AG08395 (cell line): ENCODE data around the gene ZNF333.
"Not testable (repeated sequence)": the region's sequence is repeated elsewhere in the genome, so short reads cannot be mapped to it uniquely, and the experiment has no call there.

Experiments
- DNase-seq: peaks from one replicate; pipeline ENCODE4 v3.0.0; 2012; ENCODE audit warnings: mixed read lengths, low spot score

The ZNF333 gene

DNA sequence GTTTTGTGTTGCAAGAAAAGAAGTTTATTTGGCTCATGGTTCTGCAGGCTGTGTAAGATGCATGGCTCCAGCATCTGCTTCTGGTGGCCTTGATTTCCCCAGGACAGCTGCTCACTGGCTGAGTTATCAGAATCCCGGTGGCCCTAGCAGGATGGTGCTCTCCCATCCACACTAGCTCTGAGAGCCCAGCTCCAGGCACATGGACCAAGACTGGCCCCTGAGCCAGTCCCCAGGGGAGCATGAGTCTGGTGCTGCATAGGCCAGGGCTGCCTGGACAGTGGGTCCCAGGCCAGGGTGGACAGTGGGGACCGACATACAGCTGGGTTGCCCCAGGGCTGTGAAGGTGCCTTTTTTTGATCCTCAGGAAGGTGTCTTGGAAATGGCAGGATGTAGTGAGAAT lies 78.2 kb downstream of the ZNF333 start:
- DNase-seq: no peak

DNA sequence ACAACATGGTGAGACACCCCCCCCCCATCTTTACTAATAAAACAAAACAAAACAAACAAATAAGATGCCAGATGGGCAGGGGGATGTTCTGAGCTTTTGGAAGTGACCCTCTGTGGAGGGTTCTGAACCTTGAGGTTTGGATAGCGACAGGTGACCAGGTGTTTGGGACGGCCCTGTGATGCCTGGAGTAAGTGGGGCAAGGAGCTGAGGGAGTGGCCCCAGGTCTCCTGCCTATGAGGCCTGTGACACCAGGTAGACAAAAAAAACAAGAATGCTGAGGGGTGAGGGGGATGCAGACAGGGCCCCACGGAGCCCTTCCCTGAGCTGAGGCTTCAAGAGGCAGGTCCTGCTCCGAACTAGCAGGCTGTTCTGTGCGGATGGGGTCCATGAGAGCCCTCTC lies 79.4 kb downstream of the ZNF333 start:
- no peak for DNase-seq

DNA sequence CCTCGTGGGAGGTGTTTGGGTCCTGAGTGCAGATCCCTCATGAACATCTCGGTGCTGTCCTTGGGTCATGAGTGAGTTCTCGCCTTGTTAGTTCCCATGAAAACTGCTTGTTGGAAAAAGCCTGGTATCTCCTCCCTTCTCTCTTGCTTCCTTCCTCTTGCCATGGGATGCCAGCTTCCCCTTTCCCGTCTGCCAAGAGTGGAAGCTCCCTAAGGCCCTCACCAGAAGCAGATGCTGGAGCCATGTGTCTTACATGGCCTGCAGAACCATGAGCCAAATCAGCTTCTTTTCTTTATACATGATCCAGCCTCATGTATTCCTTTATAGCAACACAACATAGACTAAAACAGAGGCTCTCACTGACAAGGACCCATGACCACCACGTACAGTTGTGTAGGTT lies 80.3 kb downstream of the ZNF333 start:
- DNase-seq: no peak

DNA sequence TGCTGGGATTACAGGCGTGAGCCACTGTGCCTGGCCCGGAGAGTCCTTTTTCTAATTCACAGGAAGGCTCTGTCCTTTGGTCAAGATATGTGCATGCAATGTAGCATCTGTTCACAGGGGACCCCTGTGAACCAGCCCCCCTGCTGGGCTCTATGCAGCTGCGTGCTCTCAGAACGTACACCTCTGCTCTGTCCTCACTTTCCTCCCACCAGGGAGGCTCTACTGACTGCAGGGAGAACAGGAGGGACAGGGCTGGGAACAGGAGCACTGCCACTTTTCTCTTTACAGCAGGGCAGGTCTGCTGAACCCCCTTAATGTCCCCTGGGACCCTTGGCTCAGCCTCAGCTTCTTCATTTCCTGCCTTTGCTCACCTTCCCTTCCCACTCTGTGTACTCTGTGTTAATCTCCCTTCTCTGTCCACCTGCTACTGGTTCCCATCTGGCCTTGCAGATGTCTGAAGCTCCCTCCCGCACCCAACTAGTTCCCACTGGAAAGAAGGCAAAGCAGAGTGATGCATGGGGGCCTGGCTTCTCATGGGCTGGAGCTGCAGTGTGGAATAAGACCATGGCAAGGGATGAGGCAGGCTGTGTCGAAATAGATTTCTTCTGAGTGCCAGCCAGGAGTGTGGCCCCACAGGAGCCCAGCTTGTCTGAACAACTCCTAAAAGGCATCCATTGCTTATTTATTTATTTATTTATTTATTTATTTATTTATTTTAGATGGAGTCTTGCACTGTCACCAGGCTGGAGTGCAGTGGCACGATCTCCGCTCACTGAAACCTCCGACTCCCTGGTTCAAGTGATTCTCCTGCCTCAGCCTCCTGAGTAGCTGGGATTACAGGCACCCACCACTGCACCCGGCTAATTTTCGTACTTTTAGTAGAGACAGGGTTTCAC lies 81.3 kb downstream of the ZNF333 start:
- no peak for DNase-seq

DNA sequence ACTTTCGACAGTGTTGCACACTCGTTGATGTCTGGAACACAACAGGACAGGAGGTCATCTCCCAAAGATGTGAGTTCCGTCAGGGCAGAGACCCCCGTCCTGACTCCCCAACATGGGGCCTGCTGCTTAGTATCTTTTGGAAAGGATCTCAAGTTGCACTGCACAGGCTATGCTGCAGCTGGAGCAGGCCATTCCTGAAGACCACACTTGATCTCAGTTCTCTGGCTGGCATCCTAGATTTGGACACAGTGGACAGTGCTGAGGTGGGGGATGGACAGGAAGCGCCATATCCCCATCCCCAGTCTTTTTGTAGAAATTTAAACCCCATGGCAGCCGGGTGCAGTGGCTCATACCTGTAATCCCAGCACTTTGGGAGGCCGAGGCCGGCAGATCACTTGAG lies 82.6 kb downstream of the ZNF333 start:
- no peak for DNase-seq

DNA sequence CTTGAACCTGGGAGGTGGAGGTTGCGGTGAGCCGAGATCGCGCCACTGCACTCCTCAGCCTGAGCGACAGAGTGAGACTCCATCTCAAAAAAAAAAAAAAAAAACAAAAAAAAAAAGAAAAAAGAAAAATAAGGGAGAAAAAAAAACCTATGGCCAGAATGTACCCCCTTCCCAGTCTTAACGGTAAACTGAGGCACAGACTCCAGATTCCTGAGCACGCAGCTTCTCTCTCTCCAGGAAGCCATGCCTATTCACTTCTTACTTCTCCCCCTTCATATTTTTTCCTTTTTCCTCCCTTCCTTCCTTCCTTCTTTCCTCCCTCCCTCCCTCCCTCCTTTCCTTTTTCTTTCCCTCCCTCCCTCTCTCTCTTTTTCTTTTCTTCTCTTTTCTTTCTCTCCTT lies 83.1 kb downstream of the ZNF333 start:
- no peak for DNase-seq

DNA sequence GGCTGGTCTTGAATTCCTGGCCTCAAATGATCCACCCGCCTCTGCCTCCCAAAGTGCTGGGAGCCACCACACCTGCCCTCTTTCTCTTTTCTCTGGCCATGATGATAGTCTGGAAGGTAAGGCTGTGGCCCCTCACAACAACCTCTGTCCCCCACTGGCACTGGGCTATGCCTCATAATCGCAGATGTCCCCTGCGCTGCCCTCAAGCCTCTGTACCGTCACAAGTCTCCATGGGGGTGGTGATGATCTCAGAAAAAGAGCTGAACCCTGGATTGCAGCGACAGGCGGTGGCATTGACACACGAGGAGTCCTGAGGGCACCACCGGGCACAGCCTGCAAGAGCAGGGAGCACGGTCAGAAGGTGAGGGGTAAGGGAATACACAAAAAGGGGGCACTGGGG lies 83.9 kb downstream of the ZNF333 start:
- not testable (repeated sequence) for DNase-seq

DNA sequence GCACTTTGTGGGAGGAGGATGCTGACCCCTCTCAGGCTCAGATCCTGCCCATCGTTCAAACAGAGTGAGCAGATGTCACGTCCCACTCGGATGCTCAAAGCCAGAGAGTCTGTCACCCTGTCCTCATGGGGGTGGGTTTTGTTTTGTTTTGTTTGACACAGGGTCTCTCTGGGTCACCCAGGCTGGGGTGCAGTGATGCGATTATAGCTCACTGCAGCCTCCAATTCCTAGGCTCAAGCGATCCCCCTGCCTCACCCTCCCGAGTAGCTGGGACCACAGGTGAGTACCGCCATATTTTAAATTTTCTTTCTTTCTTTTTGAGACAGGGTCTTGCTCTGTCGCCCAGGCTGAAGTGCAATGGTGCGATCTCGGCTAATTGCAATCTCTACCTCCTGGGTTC lies 84.5 kb downstream of the ZNF333 start:
- no peak for DNase-seq

DNA sequence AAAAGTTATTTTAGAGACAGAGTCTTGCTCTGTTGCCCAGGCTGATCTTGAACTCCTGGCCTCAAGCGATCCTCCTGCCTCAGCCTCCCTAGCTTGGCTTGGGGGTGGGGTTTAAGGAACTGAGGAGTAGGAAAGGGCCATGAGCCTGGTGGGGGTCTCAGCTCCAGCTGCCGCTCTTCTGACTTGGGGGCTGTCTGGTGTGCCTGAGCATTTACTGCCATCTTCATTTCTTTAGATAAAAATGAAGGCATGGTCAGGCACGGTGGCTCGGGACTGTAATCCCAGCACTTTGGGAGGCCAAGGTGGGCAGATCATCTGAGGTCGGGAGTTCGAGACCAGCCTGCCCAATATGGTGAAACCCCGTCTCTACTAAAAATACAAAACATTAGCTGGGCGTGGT lies 85.5 kb downstream of the ZNF333 start:
- not testable (repeated sequence) for DNase-seq

DNA sequence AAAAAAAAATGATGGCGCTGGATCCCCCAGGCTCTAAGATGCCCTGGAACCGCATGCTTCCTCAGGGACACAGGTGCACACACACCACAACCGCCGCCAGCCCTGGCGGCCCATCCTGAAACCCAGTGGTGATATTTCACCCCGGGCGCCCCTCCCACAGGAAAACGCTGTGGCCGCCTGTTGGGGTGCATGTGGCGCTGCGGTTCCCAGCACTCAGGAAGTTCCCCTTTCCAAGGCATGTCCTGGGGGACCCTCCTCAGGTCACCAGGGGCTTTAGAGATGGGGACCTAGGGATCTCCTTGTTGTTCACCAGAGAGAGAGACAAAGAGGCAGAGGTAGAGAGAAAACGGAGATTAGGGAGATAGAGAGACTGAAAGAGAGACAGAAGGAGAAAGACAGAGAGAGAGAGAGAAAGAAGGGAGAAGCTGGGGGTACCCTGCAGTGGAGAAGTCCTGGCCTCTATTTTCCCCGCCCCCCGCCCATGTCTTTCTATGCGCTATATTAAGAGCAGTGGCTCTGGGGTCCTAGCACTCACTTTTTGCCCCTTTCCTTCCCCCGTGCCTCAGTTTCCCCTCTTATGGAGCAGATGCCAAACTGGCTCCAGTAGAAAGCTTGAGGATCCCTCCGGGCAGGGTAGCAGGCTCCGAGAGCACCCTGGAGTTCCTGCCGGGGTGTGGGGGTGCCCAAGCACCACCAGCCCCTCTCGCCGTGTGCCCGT lies 86.2 kb downstream of the ZNF333 start:
- no peak for DNase-seq

DNA sequence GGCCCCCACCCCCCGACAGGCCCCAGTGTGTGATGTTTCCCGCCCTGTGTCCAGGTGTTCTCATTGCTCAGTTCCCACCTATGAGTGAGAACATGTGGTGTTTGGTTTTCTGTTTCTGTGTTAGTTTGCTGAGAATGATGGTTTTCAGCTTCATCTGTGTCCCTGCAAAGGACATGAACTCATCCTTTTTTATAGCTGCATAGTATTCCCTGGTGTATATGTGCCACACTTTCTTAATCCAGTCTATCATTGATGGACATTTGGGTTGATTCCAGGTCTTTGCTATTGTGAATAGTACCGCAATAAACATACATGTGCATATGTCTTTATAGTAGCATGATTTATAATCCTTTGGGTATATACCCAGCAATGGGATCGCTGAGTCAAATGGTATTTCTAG lies 87.8 kb downstream of the ZNF333 start:
- DNase-seq: not testable (repeated sequence)

DNA sequence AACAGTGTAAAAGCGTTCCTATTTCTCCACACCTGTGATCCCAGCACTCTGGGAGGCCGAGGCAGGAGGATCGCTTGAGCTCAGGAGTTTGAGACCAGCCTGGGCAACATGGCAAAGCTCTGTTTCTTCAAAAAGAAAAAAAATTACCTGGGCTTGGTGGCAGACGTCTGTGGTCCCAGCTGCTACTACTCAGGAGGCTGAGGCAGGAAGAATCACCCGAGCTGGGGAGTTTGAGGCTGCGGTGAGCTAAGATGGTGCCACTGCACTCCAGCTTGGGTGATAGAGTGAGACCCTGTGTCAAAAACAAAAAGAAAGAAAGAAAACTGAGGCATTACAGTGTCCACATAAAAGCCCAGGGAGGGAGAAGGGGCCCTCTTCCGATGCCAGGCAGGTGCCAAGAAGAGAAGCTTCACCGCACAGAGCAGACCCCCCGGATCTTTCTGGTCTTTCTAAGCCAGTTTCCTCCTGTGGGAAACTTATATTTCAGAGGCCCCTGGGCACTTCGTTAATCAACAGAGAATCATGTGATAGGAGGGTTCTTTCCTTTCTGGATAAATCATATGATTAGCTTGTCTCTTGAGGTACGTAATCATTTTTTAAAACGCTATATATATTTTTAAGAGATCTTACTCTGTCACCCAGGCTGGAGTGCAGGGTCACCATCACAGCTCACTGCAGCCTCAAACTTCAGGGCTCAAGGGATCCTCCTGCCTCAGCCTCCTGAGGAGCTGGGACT lies 88.4 kb downstream of the ZNF333 start, which contains the start of gene ADGRE2:
ADGRE2 (minus strand) TSS at position 451 of the 736 bp plus-strand sequence. CDS start 1,804 bp downstream, outside the sequence.
- DNase-seq: not testable (repeated sequence)

DNA sequence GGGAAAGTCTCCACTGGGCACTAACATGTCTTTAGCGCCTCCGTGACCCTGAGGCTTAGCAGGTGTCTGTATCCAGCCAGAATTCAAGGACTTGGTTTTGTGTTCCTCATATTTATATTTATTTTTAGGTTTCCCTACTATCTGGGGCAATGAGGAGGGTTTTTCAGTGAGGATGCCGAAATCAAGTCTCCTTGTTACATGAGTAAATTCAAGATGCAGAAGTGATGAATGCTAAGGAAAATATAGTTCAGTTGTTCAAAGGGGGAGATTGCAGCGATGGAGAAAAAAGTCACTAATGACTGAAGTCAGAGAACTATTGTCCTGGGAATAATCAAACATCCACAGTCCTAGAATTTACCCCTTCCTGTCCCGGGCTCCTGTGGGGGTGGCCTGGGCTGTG lies 89.3 kb downstream of the ZNF333 start:
- DNase-seq: no peak

DNA sequence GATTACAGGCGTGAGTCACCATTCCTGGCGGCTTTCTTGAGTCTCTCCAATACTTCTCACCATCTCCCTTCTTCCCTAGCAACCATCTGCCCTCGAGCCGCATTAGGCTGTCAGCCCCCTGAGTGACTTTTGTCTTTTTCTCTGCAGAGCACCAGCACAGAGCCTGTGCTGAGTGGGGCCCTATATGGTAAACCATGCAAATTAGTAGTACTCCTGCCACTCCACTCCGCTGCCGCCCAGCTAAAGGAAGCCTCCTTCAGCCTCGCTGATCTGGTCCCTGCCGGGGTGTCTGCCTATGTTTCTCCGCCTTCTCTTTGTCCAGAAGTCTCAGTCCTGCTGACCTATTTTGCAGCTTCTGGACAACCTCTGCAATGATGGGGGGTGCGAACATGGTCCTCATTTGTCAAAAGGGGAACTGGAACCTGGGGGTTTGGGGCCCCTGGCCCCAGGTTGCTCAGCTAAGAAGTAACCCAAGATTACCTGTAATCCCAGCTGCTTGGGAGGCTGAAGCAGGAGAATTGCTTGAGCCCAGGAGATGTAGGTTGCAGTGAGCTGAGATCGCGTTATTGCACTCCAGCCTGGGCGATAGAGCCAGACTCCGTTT lies 90.9 kb downstream of the ZNF333 start:
- not testable (repeated sequence) for DNase-seq

DNA sequence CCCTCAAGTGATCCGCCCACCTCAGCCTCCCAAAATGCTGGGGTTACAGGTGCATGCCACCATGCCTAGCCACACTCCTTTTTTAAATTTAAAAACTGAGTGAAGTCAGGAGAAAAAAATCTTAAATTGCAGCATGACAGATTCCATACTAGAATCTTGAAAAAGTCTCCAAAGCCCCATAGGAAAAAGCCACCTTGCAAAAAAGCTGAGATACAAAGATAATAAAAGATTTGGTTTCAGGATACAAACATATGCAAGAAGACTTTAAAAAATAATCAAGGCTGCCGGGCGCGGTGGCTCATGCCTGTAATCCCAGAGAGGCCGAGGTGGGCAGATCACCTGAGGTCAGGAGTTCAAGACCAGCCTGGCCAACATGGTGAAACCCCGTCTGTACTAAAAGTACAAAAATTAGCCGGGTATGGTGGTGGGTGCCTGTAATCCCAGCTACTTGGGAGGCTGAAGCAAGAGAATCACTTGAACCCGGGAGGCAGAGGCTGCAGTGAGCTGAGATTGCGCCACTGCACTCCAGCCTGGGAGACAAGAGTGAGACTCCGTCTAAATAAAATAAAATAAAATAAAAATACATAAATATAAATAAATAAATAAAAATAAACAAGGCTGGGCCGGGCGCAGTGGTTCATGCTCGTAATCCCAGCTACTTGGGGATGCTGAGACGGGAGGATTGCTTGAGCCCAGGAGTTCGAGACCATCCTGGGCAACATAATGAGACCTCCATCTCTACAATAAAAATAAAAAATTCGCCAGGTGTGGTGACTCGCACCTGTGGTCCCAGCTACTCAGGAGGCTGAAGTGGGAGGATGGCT lies 92.1 kb downstream of the ZNF333 start:
- not testable (repeated sequence) for DNase-seq

DNA sequence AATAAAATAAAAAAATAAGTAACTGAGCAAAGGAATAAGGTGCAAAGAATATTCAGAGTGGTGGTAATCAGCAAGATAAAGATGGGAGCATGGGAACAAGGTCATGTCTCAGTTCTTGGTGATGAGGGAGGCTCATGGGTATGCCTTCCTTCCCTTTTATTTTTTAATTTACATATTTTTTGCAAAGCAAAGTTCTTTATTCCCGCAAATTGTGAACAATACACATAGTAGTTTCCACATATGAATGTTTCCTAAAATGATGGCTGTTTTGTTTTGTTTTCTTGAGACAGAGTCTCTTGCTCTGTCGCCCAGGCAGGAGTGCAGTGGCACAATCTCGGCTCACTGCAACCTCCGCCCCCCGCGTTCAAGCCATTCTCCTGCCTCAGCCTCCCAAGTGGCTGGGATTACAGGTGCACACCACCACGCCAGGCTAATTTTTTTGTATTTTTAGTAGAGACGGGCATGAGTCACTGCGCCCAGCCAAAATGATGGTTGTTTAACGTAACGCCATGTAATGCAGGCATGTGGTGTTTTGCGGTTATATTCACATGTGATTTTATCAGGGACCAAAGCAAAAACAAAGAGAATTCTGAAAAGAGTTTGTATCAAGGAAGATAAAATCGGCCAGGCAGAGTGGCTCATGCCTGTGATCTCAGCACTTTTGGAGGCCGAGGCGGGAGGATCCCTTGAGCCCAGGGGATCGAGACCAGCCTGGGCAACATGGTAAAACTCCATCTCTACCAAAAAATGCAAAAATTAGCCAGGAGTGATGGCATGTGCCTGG lies 93.0 kb downstream of the ZNF333 start:
- no peak for DNase-seq
